NCI-H524 treated with DMSO at 0.1 percent for 48 hours (cell line): ENCODE measurements around the gene THOC2.
"Not testable (repeated sequence)": the region's sequence is repeated elsewhere in the genome, so short reads cannot be mapped to it uniquely, and the experiment has no call there.

Experiments
- DNase-seq: peaks from one replicate; lab custom pipeline; 2025; lab: John Stamatoyannopoulos, UW

THOC2 gene, protein sequence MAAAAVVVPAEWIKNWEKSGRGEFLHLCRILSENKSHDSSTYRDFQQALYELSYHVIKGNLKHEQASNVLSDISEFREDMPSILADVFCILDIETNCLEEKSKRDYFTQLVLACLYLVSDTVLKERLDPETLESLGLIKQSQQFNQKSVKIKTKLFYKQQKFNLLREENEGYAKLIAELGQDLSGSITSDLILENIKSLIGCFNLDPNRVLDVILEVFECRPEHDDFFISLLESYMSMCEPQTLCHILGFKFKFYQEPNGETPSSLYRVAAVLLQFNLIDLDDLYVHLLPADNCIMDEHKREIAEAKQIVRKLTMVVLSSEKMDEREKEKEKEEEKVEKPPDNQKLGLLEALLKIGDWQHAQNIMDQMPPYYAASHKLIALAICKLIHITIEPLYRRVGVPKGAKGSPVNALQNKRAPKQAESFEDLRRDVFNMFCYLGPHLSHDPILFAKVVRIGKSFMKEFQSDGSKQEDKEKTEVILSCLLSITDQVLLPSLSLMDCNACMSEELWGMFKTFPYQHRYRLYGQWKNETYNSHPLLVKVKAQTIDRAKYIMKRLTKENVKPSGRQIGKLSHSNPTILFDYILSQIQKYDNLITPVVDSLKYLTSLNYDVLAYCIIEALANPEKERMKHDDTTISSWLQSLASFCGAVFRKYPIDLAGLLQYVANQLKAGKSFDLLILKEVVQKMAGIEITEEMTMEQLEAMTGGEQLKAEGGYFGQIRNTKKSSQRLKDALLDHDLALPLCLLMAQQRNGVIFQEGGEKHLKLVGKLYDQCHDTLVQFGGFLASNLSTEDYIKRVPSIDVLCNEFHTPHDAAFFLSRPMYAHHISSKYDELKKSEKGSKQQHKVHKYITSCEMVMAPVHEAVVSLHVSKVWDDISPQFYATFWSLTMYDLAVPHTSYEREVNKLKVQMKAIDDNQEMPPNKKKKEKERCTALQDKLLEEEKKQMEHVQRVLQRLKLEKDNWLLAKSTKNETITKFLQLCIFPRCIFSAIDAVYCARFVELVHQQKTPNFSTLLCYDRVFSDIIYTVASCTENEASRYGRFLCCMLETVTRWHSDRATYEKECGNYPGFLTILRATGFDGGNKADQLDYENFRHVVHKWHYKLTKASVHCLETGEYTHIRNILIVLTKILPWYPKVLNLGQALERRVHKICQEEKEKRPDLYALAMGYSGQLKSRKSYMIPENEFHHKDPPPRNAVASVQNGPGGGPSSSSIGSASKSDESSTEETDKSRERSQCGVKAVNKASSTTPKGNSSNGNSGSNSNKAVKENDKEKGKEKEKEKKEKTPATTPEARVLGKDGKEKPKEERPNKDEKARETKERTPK (N-terminal part only)

DNA sequence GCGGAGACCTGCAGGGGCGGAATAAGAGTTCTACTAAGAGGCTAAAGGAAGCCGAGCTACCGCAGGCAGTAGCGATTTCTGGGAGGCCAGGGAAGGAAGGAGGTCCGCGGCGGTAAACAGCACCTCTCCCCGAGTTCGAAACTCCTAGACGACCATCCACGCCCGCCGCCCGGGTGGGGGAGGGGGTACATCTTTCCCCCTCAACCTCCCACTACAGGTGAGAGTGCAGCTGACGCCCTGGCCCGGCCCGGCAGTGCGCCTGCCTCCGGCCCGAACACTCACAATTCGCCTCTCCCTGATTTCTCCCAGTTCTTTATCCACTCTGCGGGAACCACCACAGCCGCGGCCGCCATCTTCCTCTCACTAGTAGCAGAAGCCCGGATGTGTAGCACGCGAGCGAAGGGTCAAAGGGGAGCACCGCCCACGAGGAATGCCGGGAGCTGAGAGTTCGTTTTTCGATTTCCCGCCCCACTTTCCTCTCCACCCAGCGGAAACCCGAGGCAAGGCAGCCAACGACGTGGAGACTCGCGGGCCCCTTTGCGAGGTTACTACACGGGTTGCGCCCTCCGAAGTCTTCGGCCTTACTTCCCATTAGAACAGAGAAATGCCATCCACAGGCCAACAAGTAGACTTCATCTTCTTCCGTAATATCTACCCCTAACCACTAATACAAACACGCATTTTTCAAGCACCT lies at the start of gene THOC2:
Gene THOC2, minus strand, starts transcription at position 383 of the 694 bp plus-strand sequence. Its CDS starts 30 bp downstream, at position 353.
- DNase-seq = peak; percentile 74

DNA sequence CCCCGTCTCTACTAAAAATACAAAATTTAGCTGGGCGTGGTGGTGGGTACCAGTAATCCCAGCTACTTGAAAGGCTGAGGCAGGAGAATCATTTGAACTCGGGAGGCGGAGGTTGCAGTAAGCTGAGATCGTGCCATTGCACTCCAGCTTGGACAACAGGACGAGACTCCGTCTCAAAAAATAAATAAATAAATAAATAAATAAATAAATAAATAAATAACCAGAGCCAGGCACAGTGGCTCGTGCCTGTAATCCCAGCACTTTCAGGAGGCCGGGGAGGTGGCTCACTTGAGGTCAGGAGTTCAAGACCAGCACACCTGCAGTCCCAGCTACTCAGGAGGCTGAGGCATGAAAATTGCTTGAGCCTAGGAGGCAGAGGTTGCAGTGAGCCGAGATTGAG lies 48.9 kb upstream of the THOC2 start:
- DNase-seq = not testable (repeated sequence)

DNA sequence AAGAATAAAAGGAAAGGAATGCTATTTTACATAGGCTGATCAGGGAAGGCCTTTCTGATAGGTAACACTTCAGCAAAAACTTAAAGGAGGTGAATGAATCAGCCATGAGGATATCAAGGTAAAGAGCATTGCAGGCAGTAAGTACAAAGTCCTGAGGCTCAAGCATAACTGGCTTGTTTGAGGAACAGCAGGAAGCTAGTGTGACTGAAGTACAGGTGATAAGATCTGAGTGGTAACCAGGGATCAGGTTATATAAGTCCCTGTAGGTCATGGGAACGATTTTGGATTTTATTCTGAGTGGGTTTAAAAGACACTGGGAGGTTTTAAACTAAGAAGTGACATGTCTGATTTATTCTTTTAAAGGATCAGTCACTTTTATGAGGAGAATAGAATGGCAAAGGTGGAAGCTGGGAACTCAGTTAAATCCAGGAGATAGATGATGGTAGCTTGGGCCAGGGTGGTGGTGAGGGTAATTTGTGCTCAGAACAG lies 47.1 kb upstream of the THOC2 start:
- no peak for DNase-seq

DNA sequence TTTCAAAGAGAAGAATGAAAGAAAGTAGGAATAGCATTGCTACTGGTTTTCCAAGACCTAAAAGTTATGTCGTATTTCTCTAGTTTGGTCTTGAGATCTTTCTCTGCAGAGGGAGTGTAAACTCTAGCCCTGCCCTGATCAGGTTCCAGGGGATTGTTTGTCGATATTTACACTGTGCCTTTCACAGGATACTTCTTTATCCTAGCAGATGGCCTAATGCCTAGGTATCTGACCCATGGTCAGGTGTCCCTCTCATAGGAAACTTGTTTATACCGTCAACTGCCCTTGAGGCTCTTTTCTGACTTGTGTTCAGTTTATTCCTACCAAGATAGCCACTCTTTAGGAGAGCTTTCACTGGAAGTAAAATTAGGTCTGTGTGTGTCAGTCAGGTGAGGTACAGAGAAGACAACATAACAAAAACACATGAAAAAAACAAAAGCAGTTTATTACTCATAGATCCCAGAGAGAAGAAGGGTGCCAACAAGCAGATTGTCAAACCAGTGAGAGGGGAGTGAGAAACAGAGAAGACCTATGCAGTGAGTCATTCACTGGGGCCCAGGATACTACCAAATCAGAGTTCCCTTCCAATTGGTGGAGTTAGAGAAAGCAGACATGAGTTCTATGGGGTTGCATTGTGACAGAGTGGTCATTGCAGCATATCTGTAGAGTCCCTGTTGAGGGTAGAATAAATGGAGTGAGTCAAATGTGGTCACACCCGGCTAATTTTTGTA lies 40.6 kb upstream of the THOC2 start:
- no peak for DNase-seq

DNA sequence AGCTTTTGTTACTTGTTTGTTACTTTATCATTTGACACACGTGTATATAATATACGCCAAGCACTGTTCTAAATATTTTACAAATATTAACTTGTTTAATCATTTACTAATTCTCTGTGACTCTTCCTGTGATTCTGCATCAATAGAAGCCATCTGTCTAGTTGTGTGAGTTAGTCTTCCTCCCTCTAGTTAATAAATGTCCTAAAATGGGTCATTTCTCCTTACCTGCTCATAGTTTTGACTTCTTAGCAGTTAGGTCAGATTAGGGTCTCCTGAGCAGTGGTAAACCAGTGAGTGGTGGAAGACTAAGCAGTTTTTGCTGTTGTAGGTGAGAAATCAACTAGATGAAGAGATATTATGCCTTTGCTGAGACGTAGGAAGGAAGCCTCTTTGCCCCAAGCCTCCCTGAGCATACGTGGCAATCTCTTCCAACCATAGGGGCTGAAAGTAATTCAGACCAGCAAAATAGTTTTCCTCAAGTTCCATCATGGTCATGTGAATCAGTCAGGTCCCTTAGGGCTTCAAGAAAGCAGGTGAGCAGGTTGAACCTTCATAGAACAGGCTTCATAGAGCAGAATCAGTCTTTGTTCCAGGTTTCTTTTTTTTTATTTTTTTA lies 38.7 kb upstream of the THOC2 start:
- DNase-seq = no peak

DNA sequence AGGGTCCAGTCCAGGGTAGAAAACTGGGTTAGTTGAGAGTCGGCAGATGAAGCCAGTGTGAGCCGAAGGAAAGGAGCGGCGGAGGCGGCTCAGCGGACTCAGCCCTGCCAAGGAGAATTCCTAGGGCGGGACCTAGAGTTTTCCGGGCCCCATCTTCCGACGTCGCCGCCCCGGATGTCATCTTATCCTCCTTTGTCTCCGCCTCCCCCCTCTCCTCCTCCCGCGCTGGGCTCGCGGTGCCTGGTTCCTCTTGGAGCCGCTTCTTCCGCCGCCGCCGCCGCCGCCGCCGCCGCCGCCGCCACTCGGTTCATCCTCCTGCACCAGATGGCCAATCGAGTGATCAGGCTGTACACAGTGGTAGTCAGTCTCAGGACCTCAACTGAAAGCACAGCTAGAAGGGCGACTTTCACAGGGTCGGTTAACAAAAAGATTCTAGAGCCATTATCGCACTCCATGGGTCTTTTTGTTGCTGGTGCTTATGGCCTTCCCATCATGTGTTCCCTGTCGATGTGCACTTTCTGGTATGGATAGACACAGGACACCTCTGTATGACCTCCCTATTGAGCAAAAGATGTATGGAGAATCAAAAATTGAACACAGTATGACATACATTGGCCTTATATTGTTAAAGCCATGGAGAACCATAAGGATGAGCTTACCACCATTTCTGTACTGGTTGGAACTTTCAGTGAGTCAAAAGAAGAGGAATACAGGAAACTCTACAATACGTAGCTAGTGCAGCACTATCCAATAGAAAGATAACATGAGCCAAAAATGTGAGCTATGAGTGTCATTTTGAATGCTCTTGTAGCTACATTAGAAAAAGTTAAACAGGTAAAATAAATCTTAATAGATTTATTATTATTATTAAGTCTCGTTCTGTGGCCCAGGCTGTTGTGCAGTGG lies 32.4 kb upstream of the THOC2 start:
- peak; percentile 66 for DNase-seq

DNA sequence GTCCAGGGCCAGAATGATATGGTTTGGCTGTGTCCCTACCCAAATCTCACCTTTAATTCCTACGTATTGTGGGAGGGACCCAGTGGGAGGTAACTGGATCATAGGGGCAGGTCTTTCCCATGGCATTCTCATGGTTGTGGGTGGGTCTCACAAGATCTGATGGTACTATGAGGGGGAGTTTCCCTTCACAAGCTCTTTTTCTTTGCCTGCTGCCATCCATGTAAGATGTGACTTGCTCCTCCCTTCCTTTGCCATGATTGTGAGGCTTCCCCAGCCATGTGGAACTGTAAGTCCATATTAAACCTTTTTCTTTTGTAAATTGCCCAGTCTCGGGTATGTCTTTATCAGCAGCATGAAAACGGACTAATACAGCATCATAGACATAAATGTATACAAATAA lies 27.0 kb upstream of the THOC2 start:
- DNase-seq = not testable (repeated sequence)

DNA sequence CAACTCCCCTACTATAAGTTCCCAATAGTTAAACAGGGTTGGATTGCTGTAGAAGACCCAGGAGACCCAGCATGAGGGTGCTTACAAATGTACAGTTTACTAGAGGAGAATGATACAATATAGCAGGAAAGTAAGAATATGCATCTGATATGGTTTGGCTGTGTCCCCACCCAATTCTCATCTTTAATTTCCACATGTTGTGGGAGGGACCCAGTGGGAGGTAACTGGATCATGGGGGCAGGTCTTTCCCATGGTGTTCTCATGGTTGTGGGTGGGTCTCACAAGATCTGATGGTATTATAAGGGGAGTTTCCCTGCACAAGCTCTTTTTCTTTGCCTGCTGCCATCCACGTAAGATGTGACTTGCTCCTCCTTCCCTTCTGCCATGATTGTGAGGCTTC lies 24.9 kb upstream of the THOC2 start:
- not testable (repeated sequence) for DNase-seq

DNA sequence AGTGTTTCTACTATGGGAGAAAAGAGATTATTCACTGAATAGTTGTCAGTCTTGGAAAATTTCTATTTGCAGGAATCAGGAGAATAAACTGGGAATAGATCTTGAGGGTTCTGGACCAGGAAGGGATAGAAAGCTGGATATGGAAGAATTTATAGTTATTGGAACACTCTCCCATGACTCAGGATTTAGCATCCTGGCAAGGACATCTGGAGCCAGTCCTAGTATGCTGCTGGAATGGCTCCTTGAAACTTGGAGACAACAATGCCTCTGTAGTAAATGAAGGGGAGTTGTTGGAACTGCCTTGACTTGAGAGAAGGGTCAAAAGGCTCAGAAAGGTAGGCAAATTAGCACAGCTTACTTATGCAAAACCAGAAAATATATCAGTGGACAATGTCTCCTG lies 23.5 kb upstream of the THOC2 start:
- no peak for DNase-seq

DNA sequence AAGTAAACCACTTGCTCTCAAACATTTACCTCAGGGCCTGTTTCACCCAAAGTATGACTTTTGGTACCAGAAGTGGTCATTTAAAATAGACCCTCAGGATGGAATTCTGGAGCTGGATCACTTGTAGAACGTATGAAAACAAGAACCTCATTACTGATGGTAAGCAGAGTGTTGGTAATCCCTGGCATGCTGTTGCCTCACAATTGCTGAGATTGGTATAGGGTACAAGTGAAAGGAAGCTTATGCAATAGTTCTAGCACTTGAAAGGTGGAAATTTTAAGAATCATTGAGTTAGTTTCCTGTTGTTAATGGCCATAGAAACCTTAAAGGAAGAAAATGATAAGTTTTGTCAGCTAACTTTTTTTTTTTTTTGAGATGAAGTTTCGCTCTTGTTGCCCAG lies 22.3 kb upstream of the THOC2 start:
- no peak for DNase-seq

DNA sequence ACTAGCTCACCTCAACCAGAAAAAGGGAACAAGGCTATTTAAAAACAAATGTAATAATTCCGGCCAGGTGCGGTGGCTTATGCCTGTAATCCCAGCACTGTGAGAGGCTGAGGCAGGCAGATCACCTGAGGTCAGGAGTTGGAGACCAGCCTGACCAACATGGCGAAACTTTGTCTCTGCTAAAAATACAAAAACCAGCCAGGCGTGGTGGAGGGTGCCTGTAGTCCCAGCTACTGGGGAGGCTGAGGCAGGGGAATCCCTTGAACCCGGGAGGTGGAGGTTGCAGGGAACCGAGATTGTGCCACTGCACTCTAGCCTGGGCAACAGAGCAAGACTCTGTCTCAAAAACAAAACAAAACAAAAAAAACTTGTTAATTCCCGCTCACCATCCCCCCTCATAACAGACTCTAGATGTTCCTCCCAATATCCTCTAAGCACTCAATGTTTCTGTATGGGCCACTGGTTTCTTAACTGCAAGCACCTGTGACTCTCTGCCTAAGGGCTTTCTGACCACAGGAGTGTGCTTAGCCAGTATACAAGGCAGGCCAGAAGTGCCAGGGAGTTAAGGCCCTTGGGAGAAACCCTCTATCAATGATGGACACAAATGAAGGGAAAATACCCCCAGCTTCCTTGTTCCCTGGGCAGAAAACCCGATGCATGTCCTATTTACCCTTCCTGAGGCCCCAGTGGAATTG lies 21.0 kb upstream of the THOC2 start:
- DNase-seq = no peak

DNA sequence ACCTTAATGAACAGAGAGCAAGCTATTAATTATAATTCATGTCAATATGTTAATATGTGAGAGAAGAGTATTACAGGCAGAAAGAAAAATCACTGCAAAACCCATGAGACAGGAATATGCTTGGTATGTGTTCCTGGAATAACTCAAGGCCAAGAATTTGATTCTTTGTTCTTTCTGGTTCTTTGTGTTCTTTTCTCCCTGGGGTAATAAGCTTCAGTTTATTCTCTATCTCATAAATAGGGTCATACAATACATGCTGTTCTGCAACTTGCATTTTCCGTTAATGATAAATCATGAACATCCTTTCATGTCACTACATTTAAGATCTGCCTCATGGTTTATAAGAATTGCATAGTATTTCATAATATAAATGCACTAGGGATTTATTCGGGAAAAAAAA lies 16.8 kb upstream of the THOC2 start:
- DNase-seq = no peak

DNA sequence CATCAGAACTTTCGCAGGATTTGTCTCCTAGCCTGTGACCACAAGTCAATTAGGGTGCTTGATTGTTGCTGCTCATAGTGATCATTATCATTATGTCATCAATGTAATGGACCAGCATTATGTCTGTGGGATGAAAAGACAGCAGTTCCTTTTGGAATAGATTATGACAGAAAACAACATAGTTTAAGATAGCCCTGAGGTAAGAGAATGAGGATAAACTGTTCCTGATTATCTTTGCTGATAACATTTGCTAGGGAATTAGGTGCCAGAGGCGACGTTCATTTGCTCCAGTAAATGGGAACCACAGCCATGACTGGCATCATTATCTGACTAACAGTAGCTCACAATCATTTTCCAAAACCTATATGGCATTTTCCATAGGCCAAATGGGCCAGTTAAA lies 12.7 kb upstream of the THOC2 start:
- no peak for DNase-seq

DNA sequence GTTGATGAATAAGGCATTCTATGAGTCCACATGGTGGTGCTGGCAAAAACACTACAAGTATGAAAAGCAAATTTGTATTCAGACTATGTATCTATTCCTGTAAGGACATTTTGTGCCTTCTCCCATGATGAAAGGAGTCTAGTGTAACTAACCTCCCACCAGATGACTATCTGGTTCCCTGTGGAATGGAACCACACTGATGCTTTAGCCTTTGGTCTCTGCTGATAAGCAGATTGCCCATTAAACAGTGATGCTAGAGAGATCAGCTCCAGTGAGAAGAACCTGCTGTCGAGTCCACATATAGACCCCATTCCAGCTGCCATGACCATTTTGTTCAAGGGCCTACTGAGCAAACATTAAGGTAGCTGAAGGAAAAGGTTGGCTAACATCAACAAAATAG lies 10.5 kb upstream of the THOC2 start:
- DNase-seq = no peak

DNA sequence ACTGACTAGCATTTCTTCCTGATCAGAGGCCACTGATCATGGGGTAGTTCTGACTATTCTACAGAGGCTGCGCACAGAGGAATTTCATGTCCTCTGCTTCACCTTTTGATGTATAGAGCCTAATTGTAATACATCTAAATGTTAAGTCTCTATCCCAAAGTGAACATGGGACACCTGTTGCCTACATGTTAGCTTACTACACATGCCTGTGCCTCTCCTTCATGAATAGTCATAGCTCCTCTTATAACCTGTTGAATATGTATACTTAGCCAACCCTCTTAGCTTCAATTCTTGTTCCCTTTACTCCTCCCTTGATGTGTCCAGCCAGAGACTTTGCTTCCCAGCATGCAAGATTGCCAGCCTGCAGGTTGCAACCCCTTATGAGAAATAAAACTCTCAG lies 9.6 kb upstream of the THOC2 start:
- DNase-seq = no peak

DNA sequence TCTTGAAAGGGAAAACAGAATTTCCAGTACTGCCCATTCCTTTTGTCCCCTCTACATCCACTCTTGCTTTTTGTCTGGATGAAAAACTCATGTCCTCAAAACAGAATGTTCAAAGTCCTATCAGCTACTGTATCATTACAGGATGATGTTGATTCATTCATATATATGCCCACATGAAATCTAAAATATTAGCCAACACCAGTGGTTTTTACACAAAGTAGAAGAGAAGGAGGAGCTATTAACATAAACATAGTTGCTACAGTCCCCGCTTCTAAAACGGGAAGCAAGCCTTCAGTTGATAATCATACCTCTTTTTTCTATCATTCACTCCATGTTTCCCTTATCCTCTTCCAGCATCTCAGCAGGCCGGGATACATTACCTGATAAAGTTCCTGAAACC lies 7.7 kb upstream of the THOC2 start:
- no peak for DNase-seq

DNA sequence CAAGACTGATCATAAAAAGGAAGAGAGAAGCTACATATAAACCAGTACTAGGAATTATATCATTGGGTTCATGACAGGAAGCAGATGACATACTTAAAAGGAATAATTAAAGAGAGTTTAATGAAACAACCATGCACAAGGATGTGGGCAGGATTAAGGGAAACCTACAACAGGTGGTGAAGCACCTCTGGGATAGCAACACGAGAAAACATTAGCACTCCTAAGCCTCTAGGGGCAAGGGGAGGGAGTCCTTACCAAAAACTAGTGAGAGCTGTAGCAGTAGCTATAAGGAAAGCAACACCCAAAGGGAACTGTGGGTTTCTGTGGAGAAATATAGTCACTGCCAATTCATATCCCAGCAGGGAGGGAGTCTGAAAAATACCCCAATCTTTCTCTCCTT lies 7.2 kb upstream of the THOC2 start:
- DNase-seq = peak; percentile 62

DNA sequence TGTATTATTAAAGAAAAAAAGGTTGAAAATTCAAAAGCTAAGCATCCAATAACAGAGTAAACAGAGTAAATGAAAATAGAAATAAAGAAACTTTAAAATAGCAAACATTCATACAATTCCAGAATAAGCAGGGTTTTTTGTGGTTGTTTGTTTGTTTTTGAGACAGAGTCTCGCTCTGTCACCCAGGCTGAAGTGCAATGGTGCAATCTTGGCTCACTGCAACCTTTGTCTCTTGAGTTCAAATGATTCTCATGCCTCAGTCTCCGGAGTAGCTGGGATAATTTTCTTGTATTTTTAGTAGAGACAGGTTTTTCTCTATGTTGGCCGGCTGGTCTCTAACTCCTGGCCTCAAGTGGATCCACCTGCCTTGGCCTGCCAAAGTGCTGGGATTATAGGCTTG lies 6.6 kb upstream of the THOC2 start:
- DNase-seq = no peak
